Measurements from ENCODE around the gene ARHGAP23.

The ARHGAP23 gene

GRCh38 chr17:38556239-38556638 is 128.0 kb downstream of the ARHGAP23 start:
- DNase-seq: no peak

GRCh38 chr17:38557396-38557795 is 129.1 kb downstream of the ARHGAP23 start:
- DNase-seq: no peak

- DNase-seq: peak; percentile 71
These were observed 129.8 kb downstream of the ARHGAP23 start for GRCh38 chr17:38557836-38558727.

DNA sequence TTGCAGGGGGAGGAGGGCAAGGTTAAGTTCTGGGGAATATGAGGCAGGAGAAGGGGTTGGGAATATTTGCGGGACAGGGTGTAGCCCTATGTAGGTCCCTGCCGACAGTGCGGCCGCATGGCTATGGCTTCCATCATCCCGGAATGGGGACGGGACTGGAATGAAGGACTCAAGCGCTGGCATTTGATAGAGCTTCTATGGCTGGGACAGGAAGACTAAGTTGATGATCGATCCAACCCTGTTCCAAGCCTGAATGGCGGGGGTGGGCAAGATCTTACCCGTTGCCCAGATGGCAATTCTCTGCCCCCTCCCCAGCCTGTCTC is 130.4 kb downstream of the ARHGAP23 start:
- no peak for DNase-seq

GRCh38 chr17:38559051-38559879 is 131.0 kb downstream of the ARHGAP23 start:
- DNase-seq: peak; percentile 75

DNA sequence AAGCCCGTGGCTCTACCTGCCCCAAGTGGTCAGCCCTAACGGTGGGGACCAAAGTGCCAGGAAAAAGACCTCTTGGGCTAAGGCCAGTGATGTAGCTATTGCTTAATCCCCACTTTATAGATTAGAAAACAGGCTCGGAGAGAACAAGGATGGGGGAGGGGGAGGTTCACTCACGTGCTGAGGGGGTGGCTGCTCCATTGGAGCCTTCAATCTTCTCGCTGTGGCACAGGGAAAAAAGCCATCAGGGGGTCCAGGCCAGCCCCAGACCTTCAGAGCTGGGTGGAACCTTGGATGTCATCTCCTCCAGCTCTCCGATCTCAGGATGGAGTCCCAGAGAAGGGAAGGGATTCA is 131.6 kb downstream of the ARHGAP23 start:
- DNase-seq: no peak

GRCh38 chr17:38560503-38561318 is 132.4 kb downstream of the ARHGAP23 start:
- no peak for DNase-seq

GRCh38 chr17:38561416-38562214 is 133.4 kb downstream of the ARHGAP23 start:
- DNase-seq: no peak
